K562 (cell line): ENCODE data around the gene DNAAF3. TPM values are rescaled to one million over a fixed set of nuclear protein-coding genes. Genes with fewer than 3 reads are reported as not detected.

Experiments used
- ATF1 ChIP-seq, 2 experiments: fragments of 450-650 bp in 1 of 2; IDR thresholded peaks; 2 replicates each; pipeline ENCODE4 v1.6.1; 2016; ENCODE audit warnings: missing compliant biosample characterization in 1 of 2, missing genetic modification characterization in 1 of 2
- CEBPG ChIP-seq, 3 experiments: fragments of 200-800 bp in 1 of 3; sonication (Bioruptor generic) in 1 of 3; sonication (generic) in 1 of 3; formaldehyde crosslinking in 1 of 3; IDR thresholded peaks in 2 of 3; conservative IDR thresholded peaks in 1 of 3; 2 replicates each; pipeline versions ENCODE4 v1.6.1 to v1.8.0; 2016 to 2022; ENCODE audit warnings: missing compliant biosample characterization in 2 of 3, missing genetic modification characterization in 2 of 3, mild to moderate bottlenecking in 1 of 3, missing genetic modification reagents in 1 of 3
- E2F6 ChIP-seq, 2 experiments: IDR thresholded peaks; 2 replicates each; pipeline ENCODE4 v1.6.1; 2011; ENCODE audit warnings: borderline replicate concordance in 1 of 2, control low read depth in 1 of 2, low read depth in 1 of 2, low read length in 1 of 2, mild to moderate bottlenecking in 1 of 2, mixed read lengths in 1 of 2, moderate library complexity in 1 of 2; ENCODE audit not compliant: insufficient read depth in 1 of 2, insufficient read length in 1 of 2, poor library complexity in 1 of 2, severe bottlenecking in 1 of 2; ENCODE audit errors: extremely low read depth in 1 of 2
- EP400 ChIP-seq: fragments of 450-650 bp; IDR thresholded peaks from 2 replicates; pipeline ENCODE4 v1.6.1; 2017; ENCODE audit warnings: antibody characterized with exemption, mild to moderate bottlenecking, moderate library complexity
- GTF2F1 ChIP-seq: IDR thresholded peaks from 2 replicates; pipeline ENCODE4 v1.6.1; 2011; ENCODE audit warnings: low read depth, low read length, improper control_type of control experiment
- HDAC2 ChIP-seq: fragments of 450-650 bp; IDR thresholded peaks from 2 replicates; pipeline ENCODE4 v1.6.1; 2016; ENCODE audit warnings: mild to moderate bottlenecking
- HMGXB4 ChIP-seq: sonication (generic); formaldehyde crosslinking; IDR thresholded peaks from 2 replicates; pipeline ENCODE4 v1.8.1; 2023; ENCODE audit warnings: mild to moderate bottlenecking, missing genetic modification reagents
- JUND ChIP-seq, 2 experiments: IDR thresholded peaks; 2 replicates in 1 of 2; 3 replicates in 1 of 2; pipeline ENCODE4 v1.6.1; 2011; ENCODE audit warnings: borderline replicate concordance in 2 of 2, low read depth in 2 of 2, low read length in 2 of 2, improper control_type of control experiment in 1 of 2, missing biosample characterization in 1 of 2, missing genetic modification characterization in 1 of 2, missing genetic modification reagents in 1 of 2
- NONO ChIP-seq, 2 experiments: fragments of 200-400 bp in 1 of 2; fragments of 450-650 bp in 1 of 2; formaldehyde crosslinking in 1 of 2; IDR thresholded peaks; 2 replicates each; pipeline ENCODE4 v1.6.1; 2017; ENCODE audit warnings: low read depth in 2 of 2, mild to moderate bottlenecking in 2 of 2, moderate library complexity in 2 of 2, low read length in 1 of 2
- PRMT5 ChIP-seq: sonication (generic); formaldehyde crosslinking; IDR thresholded peaks from 2 replicates; pipeline ENCODE4 v1.5.0; 2020; ENCODE audit warnings: missing genetic modification reagents
- REST ChIP-seq, 2 experiments: fragments of 450-650 bp; formaldehyde crosslinking in 1 of 2; IDR thresholded peaks; 2 replicates each; pipeline versions ENCODE4 v1.4.0 to v1.6.1; 2014 to 2020; ENCODE audit warnings: mild to moderate bottlenecking in 2 of 2, borderline replicate concordance in 1 of 2, low read depth in 1 of 2
- SRF ChIP-seq, 2 experiments: fragments of 250-450, 450-650 bp in 1 of 2; sonication (Bioruptor Pico) in 1 of 2; sonication (generic) in 1 of 2; formaldehyde crosslinking; IDR thresholded peaks; 2 replicates each; pipeline versions ENCODE4 v1.5.0 to v1.5.1; 2020 to 2022; ENCODE audit warnings: mild to moderate bottlenecking in 1 of 2, missing genetic modification reagents in 1 of 2
- ZNF3 ChIP-seq: fragments of 250-450 bp; sonication (Bioruptor Pico); IDR thresholded peaks from 2 replicates; pipeline ENCODE4 v1.5.0; 2021; ENCODE audit warnings: mild to moderate bottlenecking, moderate library complexity
- polyA plus RNA-seq, 8 experiments: library from polyadenylated mRNA; depleted of rRNA in 4 of 8; stranded (reverse) in 5 of 8; unstranded in 3 of 8; fragments of >200 nt; fragmentation: Nextera tagmentation in 2 of 8; fragmentation: Illumina TruSeq in 1 of 8; extraction: Ambion mirVana in 2 of 8; extraction: Trizol in 1 of 8; gene quantifications; 2 replicates each; pipeline versions ENCODE4 v1.2.1 to v1.2.3, GENCODE V29; 2011 to 2014; ENCODE audit warnings: inconsistent platforms in 1 of 8, missing spikeins in 1 of 8
- total RNA-seq, 7 experiments: library from RNA; depleted of rRNA in 6 of 7; stranded (reverse); fragments of >200 nt in 6 of 7; fragmentation: Illumina TruSeq in 2 of 7; extraction: Trizol in 2 of 7; gene quantifications; 2 replicates each; pipeline versions ENCODE4 v1.2.1 to v1.2.3, GENCODE V29; 2011 to 2021; ENCODE audit warnings: low replicate concordance in 1 of 7

Gene DNAAF3
- total and polyA plus RNA-seq, 9 of the 15 experiments (the other 6 are each of a cell fraction or from before 2014, with no cell fraction given): 21.6 to 61.5 (median 43.0) TPM

DNA sequence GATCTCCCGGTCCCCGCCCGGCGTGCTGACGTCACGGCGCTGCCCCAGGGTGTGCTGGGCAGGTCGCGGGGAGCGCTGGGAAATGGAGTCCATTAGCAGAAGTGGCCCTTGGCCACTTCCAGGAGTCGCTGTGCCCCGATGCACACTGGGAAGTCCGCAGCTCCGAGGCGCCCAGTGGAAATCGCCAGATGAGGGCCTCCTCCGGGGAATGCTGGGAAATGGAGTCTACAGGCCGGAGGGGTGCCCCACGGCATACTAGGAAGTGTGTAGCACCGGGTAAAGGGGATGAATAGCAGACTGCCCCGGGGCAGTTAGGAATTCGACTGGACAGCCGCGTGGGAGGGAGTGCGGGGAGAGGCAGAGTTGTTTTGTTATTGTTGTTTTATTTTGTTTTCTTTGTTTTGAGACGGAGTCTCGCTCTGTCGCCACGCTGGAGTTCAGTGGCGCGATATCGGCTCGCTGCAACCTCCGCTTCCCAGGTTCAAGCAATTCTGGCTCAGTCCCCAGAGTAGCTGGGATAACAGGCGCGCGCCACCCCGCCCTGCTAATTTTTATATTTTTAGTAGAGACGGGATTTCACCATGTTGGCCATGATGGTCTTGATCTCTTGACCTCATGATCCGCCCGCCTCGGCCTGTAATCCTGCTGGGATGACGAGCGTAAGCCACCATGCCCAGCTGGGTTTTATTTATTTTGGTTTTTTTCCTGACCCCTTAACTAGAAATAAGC is 48.6 kb downstream of the DNAAF3 start (continued):
- TF ChIP-seq JUND (IDR thresholded peaks at IDR 0.05; ENCODE audit: borderline replicate concordance, low read depth, low read length) (peak; percentile 71), JUND (tag; IDR thresholded peaks at IDR 0.05; ENCODE audit: borderline replicate concordance, low read depth, low read length) (peak; percentile 24; the same call in 1 of the 3 replicates), GTF2F1 (peak; percentile 60; the same call in 1 of the 2 replicates), CEBPG (CRISPR knock-in tag; IDR thresholded peaks at IDR 0.05) (no peak), CEBPG (tag; conservative IDR thresholded peaks at IDR 0.05 in 1 of 2, IDR thresholded peaks at IDR 0.05 in 1 of 2) (no peak), NONO (IDR thresholded peaks at IDR 0.05; ENCODE audit: low read depth in 2 of 2, low read length in 1 of 2) (0 out of 4 replicates have a peak, but pooled peaks of 1 of the 2 experiments have one; percentile 10), REST (IDR thresholded peaks at IDR 0.05; ENCODE audit: borderline replicate concordance) (no peak), REST (CRISPR knock-in tag; IDR thresholded peaks at IDR 0.05; ENCODE audit: low read depth) (0 out of 2 replicates have a peak, but pooled peaks have one; percentile 68), E2F6 (IDR thresholded peaks at IDR 0.05; ENCODE audit: borderline replicate concordance in 1 of 2, extremely low read depth in 1 of 2, insufficient read depth in 1 of 2, insufficient read length in 1 of 2, low read depth in 1 of 2, low read length in 1 of 2, poor library complexity in 1 of 2, severe bottlenecking in 1 of 2) (no peak), HDAC2 (peak; percentile 61; the same call in 1 of the 2 replicates), ATF1 (CRISPR knock-in tag; IDR thresholded peaks at IDR 0.05) (peak; percentile 78), ATF1 (tag; IDR thresholded peaks at IDR 0.05) (peak; percentile 92), PRMT5 (CRISPR knock-in tag) (no peak), EP400 (peak; percentile 80), HMGXB4 (CRISPR knock-in tag) (no peak), SRF (CRISPR knock-in tag; IDR thresholded peaks at IDR 0.05) (no peak; a peak in 2 of 4 replicates), ZNF3 (CRISPR knock-in tag) (no peak)
